GM19397 (cell line): Measurements from ENCODE around the gene SREBF1.

Experiments
- ATAC-seq: cut with Tn5 transposase; IDR thresholded peaks from one replicate; pipeline ENCODE4 v1.9.1; 2021; ENCODE audit warnings: mild to moderate bottlenecking, moderate library complexity; ENCODE audit not compliant: unreplicated experiment

SREBF1 gene

GRCh38 chr17:17783116-17783824 is 53.5 kb downstream of the SREBF1 start:
- peak; percentile 47 for ATAC-seq

GRCh38 chr17:17782523-17783115 is 54.2 kb downstream of the SREBF1 start:
- no peak for ATAC-seq

DNA sequence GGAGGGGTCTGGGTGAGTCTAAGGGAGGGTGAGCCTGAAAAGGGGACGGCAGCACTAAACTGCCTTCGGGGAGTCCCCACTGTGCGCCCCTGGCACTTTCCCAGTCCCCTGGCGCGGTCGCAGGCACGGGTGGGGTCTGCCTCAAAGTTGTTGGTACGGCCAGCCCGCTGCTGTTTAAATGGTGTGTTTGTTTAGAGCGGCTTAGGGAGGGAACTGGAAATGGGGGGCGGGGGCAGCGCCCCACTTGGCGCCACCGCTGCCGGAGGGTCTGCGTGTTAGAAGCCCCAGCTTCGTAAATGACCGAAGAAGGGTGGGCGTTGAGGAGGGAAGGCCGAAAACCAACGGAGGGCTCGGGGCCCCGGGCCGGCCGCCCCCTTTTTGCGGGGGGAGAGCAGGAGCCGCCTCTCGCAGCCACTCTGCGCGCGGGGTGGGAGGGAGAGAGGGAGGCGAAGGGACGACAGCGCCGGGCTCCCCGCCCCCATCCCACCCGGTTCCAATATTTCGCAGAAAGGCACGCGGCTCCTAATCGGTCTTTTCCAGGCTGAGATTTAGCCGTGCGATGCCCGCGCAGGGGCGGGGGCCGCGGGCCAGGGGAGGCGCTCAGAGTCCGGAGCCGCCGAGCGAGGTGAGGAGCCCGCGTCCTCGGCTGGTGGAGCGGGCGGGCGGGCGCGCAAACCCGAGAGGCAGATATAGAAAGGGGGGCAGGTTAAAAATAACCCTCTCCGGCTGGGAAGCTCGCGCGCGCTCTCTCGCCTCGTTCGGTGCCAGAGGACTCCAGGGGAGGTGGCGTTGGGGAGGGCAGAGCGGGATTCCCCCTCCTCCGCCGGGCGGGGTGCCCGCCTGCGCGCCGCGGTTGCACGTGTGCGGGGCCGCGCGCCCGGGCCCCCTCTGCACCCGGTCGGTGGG is 54.9 kb downstream of the SREBF1 start:
- no peak for ATAC-seq

- no peak for ATAC-seq
Observed at GRCh38 chr17:17780922-17781590, 55.7 kb downstream of the SREBF1 start.

DNA sequence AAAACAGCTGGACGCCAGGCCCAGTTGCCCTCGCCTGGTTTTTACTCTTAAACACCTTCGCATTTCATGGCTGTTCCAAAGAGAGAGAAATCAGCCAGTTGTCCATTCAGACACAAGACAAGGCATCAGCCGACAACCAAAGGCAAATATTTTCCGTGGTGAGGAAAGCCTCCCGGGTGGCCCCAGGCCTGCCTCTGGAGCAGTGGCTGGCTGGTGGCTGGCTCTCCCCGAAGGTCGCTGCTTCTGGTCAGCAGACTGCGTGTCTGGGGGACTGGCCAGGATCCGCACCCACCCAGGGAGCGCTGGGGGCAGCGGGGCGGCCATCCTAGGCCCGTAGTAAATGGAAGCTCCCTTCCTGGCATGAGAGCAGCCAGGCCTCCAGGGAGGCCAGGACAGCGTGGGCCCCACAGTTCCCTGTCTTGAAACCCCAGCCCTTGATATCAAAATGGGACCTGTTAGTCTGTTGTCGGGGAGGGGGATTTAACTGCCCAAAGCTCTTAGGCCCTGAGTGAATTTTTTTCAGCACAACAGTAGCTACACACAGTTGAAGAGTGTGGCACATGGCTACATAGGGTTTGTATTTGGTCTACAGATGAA is 57.7 kb downstream of the SREBF1 start:
- ATAC-seq: no peak

DNA sequence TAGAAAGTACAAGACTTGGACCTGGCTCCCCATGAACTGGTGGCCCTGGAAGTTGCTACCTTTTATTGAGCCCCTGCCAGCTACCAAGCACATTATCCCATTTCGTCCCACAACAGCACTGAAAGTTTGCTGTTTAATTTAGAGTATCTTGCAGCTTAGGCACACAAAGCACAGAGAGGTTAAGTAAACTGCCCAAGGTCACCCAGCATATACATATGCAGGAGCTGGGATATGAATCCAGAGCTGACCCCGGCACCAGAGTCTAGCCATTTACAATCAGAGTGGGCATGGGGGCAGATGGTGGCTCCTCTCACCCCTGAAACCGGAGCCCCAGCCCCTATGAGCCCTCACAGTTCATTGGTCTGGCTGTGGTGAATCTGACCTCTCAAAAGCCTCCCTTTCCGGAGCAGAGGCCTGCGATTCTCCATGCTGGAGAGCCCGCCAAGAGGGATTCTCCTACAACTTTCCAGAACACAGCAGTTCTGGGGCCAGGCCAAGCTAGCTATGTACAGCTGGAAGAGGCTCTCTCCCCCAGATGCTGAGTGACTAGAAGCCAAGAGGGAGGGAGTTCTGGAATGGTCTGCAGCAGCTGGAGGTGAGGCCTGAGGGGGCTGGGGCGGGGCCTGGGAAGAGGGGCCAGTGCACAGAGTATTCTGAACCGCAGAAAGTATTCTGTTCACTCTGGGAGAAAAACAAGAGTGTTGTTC is 58.3 kb downstream of the SREBF1 start:
- no peak for ATAC-seq

DNA sequence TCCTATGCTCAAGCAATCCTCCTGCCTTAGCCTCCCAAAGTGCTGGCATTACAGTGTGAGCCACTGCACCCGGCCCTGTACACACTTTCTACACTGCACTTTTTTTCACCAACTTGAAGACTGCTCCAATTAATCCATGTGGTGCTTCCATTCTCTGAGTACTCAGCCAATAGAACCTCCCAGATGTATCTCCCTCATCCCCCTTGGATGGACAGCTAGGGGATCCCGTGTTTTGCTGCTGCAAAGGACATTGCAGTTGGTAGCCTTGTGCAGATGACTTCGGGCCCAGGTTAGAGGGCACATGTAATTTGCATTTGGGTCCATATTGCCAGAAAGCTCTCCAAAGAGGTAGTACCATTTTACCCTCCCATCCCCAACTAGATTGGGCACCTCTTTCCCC is 59.9 kb downstream of the SREBF1 start:
- no peak for ATAC-seq

GRCh38 chr17:17774009-17774881 is 62.5 kb downstream of the SREBF1 start:
- ATAC-seq: no peak

GRCh38 chr17:17772231-17772630 is 64.6 kb downstream of the SREBF1 start:
- ATAC-seq: no peak

GRCh38 chr17:17771498-17772201 is 65.1 kb downstream of the SREBF1 start:
- no peak for ATAC-seq

DNA sequence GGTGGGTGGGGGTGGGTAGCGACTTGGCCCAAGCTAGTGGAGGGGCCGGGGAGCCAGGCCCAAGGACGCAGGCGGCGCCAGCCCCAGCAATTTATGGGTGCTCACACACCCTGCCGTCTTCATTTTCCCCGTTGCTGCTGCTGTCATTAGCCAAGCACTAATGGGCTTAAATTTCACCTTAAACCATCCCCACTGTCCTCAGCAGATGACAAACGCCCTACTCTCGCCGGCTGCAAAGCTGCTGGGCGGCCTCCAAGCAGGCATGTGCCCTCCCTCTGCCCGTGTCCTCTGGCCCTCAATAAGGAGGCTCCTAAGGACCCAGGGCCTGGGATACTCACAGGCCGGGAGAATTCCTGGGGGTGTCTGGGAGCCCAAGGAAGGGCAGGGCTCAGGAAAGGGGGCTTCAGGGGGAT is 66.1 kb downstream of the SREBF1 start:
- ATAC-seq: no peak

DNA sequence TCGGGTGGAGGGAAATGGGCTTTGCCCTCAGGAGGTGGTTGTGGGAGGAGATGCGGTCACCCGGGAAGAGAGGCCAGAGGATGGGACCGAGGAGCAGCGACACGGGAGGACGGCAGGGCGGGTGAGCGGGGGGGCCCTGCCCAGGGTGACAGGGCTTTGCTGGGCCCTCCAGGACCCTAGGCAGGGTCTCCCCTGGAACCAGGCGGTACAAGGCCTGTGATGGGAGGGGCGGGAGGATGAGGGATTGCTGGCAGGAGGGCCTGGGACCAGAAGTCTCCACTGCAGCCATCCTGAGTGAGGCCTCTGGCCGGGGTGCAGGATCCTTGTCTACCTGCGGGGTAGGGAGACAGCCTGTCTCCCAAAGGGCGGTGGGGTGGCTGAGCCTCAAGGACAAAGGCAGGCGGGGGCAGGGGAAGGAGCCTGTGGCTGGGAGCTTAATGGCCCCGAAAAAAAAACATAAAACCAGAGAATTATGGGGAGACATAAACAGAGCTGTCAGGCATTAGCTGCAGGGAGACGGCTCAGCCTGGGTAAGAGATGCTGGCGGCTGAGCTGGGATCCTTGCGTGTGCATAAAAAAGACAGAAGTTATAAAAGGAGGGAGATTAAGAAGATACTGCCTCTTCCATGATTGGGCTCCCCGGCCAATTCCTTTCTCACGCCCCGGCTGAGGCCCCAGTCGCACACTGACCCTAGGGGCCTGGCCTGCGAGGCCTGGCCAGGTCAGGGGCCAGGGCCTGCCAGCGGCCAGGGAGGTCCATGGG is 66.7 kb downstream of the SREBF1 start:
- no peak for ATAC-seq

DNA sequence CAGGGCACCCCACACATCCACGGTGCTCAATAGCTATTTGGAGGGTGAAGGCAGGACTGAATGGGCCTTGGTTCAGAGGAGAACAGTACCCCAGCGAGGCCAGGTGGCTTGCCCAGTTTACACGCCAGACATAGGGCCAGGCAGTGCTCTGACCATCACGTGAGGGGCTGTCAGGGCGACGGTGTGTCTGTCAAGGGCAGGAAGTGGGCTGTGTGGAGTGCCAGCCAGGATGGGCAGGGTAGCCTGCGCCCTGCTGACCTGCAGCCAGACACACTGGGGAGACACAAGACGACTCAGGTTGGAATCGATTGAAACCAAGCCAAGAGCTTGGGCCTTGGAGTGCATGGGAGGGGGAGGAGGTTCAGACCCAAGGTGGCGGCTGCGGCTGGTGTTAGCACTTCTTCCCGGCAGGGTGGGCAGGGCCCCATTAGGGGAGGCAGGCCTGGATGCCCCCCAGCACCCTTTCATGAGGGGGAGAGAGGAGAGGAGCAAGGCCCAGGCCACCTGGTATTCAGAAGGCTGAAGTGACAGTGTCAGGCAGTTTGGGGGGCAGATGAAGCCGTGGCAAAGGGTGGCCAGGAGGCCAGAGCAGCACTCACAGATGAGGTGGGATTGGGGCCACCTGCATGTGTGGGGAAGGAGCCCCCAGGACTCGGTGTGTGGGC is 68.2 kb downstream of the SREBF1 start:
- ATAC-seq: no peak

- no peak for ATAC-seq
Observed at GRCh38 chr17:17767887-17768418, 68.8 kb downstream of the SREBF1 start.

- no peak for ATAC-seq
Observed at GRCh38 chr17:17767154-17767869, 69.5 kb downstream of the SREBF1 start.

GRCh38 chr17:17766744-17767120 is 70.1 kb downstream of the SREBF1 start:
- ATAC-seq: no peak
